Fibroblast of lung (primary cell): ENCODE measurements around the gene CD109.

Experiments used
- EZH2 ChIP-seq: IDR thresholded peaks from 2 replicates; pipeline ENCODE4 v1.5.1; 2012; ENCODE audit warnings: low read length, control low read depth, mild to moderate bottlenecking; ENCODE audit errors: missing control alignments
- TF ChIP-seq, protein P1 (sequence below), 2 donors: IDR thresholded peaks in 1 of 2; conservative IDR thresholded peaks in 1 of 2; 1 replicate in 1 of 2; 2 replicates in 1 of 2; pipeline ENCODE4 v1.5.1; 2011 to 2012; ENCODE audit warnings: low read length in 2 of 2, control low read depth in 1 of 2, inconsistent platforms in 1 of 2, low read depth in 1 of 2, mild to moderate bottlenecking in 1 of 2

DNA sequence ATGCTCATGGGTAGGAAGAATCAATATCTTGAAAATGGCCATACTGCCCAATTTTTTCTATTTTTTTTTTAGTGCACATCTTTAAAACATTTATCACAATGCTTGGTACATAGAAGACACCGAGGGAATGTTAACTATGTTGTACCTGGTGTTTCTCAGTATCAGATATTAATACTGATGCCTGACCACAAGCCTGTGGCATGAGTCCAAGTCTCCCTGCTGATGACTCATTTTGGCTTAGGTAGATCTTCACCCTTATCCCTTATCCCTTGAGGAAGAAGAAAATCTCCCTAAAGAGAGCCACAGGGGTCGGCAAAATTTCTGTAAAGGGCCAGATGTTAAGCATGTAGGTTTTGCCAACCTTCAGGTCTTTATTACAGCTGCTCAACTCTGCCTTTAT, 14.5 kb downstream of the CD109 start:
- TF ChIP-seq, protein P1, sequence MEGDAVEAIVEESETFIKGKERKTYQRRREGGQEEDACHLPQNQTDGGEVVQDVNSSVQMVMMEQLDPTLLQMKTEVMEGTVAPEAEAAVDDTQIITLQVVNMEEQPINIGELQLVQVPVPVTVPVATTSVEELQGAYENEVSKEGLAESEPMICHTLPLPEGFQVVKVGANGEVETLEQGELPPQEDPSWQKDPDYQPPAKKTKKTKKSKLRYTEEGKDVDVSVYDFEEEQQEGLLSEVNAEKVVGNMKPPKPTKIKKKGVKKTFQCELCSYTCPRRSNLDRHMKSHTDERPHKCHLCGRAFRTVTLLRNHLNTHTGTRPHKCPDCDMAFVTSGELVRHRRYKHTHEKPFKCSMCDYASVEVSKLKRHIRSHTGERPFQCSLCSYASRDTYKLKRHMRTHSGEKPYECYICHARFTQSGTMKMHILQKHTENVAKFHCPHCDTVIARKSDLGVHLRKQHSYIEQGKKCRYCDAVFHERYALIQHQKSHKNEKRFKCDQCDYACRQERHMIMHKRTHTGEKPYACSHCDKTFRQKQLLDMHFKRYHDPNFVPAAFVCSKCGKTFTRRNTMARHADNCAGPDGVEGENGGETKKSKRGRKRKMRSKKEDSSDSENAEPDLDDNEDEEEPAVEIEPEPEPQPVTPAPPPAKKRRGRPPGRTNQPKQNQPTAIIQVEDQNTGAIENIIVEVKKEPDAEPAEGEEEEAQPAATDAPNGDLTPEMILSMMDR (conservative IDR thresholded peaks at IDR 0.05 in 1 of 2, IDR thresholded peaks at IDR 0.05 in 1 of 2; ENCODE audit: low read depth in 1 of 2, low read length in 2 of 2) = no peak
- no peak for TF ChIP-seq EZH2
